Measurements from ENCODE around the gene PYGO2. TPM values are rescaled to one million over a fixed set of nuclear protein-coding genes. Genes with fewer than 3 reads are reported as not detected.

Gene PYGO2
- total RNA-seq (45.6 and 48.0 TPM in 2 replicates), polyA plus RNA-seq (45.3 and 49.2 TPM in 2 replicates)

- H3K4me3 ChIP-seq: peak within 1 kb of the TSS; percentile 79
- no peaks in the 10 kb centered on the region for H3K27me3 ChIP-seq
- peak; percentile 85 to 89 for DNase-seq (ENCODE audit: low read depth in 1 of 2, low spot score in 1 of 2)
- no peaks in the 10 kb centered on the region for H3K9me3 ChIP-seq (ENCODE audit: low read depth)
- peak within 1 kb of the TSS; percentile 99 for H3K27ac ChIP-seq
- peaks cover under 1% of the 10 kb centered on the region for H3K36me3 ChIP-seq
- TF ChIP-seq, protein P1, sequence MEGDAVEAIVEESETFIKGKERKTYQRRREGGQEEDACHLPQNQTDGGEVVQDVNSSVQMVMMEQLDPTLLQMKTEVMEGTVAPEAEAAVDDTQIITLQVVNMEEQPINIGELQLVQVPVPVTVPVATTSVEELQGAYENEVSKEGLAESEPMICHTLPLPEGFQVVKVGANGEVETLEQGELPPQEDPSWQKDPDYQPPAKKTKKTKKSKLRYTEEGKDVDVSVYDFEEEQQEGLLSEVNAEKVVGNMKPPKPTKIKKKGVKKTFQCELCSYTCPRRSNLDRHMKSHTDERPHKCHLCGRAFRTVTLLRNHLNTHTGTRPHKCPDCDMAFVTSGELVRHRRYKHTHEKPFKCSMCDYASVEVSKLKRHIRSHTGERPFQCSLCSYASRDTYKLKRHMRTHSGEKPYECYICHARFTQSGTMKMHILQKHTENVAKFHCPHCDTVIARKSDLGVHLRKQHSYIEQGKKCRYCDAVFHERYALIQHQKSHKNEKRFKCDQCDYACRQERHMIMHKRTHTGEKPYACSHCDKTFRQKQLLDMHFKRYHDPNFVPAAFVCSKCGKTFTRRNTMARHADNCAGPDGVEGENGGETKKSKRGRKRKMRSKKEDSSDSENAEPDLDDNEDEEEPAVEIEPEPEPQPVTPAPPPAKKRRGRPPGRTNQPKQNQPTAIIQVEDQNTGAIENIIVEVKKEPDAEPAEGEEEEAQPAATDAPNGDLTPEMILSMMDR (IDR thresholded peaks at IDR 0.05; ENCODE audit: low read depth, low read length): peak; percentile 34
- peaks cover 15% of the 10 kb centered on the region for H3K4me1 ChIP-seq (ENCODE audit: low read depth)
Observed at GRCh38 chr1:154961207-154962155, at the start of gene PYGO2. TSS of gene PYGO2 (minus strand) at chr1:154961782. CDS start at chr1:154961576, 206 bp downstream.

DNA sequence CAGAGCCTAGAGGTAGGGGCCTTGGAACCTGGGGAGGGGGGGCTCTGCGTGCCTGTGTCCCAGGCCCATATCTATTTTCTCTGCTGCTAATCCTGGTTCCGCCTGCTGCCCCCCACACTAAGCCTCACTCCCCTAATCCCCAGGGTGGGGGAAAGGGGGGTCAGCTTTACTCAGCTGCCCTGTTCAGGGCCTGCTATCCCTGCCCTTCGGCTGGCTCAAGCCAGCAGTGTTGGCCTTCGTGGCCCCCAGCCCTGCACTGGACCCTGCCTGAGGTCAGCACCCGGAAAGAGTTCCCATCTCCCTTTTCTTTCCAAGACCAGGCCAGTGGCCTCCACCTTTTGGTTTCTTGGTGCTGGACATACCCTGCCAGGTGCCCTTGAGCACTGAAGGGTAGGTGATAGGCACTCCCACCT lies 49.4 kb upstream of the PYGO2 start:
- Histone ChIP-seq H3K36me3 (no peaks in the 10 kb centered on the region), H3K4me3 (no peak overlapping the region), H3K9me3 (ENCODE audit: low read depth) (no peaks in the 10 kb centered on the region), H3K27me3 (no peaks in the 10 kb centered on the region), H3K4me1 (ENCODE audit: low read depth) (no peaks in the 10 kb centered on the region), H3K27ac (no peak overlapping the region)
- TF ChIP-seq, protein P1 (IDR thresholded peaks at IDR 0.05; ENCODE audit: low read depth, low read length): no peak
- no peak for DNase-seq (ENCODE audit: low read depth in 1 of 2, low spot score in 1 of 2)

- H3K36me3 ChIP-seq: no peaks in the 10 kb centered on the region
- H3K4me3 ChIP-seq: no peak overlapping the region
- H3K4me1 ChIP-seq (ENCODE audit: low read depth): no peaks in the 10 kb centered on the region
- no peaks in the 10 kb centered on the region for H3K27me3 ChIP-seq
- H3K27ac ChIP-seq: no peak overlapping the region
- no peaks in the 10 kb centered on the region for H3K9me3 ChIP-seq (ENCODE audit: low read depth)
- DNase-seq (ENCODE audit: low read depth in 1 of 2, low spot score in 1 of 2): no peak
- TF ChIP-seq, protein P1 (IDR thresholded peaks at IDR 0.05; ENCODE audit: low read depth, low read length): no peak
Observed at GRCh38 chr1:155010211-155010918, 48.8 kb upstream of the PYGO2 start.

- no peaks in the 10 kb centered on the region for H3K27me3 ChIP-seq
- H3K36me3 ChIP-seq: no peaks in the 10 kb centered on the region
- H3K4me1 ChIP-seq (ENCODE audit: low read depth): no peaks in the 10 kb centered on the region
- H3K27ac ChIP-seq: no peak overlapping the region
- TF ChIP-seq, protein P1 (IDR thresholded peaks at IDR 0.05; ENCODE audit: low read depth, low read length): no peak
- no peaks in the 10 kb centered on the region for H3K9me3 ChIP-seq (ENCODE audit: low read depth)
- DNase-seq (ENCODE audit: low read depth in 1 of 2, low spot score in 1 of 2): no peak
- H3K4me3 ChIP-seq: no peak overlapping the region
Observed at GRCh38 chr1:155009742-155010141, 48.2 kb upstream of the PYGO2 start.

DNA sequence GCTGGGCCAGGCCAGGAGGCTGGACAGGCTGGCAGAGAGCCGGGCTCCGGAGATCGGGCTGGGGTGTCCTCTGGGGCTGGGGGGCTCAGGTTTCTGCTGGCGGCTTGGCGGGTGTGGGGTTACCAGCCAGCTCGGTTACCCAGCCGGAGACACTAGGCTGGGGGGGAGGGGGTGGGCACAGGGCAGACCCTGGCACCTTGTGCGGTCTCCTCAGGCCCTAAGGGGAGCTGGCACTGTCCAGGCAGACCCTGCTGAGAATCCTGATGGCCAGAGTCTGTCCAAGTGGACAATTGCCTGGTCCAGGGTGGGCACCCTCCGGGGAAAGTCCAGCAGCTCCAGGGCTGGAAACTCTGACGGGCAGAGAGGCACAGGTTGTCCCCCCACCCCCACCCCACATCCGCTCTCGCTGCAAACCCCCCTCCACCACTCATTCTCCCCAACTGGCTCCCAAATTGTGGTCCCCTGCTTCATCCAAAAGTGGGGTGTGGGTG lies 47.7 kb upstream of the PYGO2 start:
- H3K4me1 ChIP-seq (ENCODE audit: low read depth): no peaks in the 10 kb centered on the region
- no peak overlapping the region for H3K27ac ChIP-seq
- H3K9me3 ChIP-seq (ENCODE audit: low read depth): no peaks in the 10 kb centered on the region
- no peaks in the 10 kb centered on the region for H3K36me3 ChIP-seq
- TF ChIP-seq, protein P1 (IDR thresholded peaks at IDR 0.05; ENCODE audit: low read depth, low read length): no peak
- H3K27me3 ChIP-seq: no peaks in the 10 kb centered on the region
- H3K4me3 ChIP-seq: no peak overlapping the region
- no peak for DNase-seq (ENCODE audit: low read depth in 1 of 2, low spot score in 1 of 2)

All from cardiac muscle cell (in vitro differentiated cells and primary cell).